GM18498 (cell line): ENCODE data around the gene P2RX5.

Experiments used
- ATAC-seq: cut with Tn5 transposase; IDR thresholded peaks from one replicate; pipeline ENCODE4 v1.9.1; 2021; ENCODE audit warnings: mild to moderate bottlenecking, moderate library complexity; ENCODE audit not compliant: unreplicated experiment

The P2RX5 gene

GRCh38 chr17:3657874-3658783, 37.8 kb downstream of the P2RX5 start:
- no peak for ATAC-seq

GRCh38 chr17:3657588-3657869, 38.4 kb downstream of the P2RX5 start:
- ATAC-seq = no peak

- no peak for ATAC-seq
Measured at GRCh38 chr17:3656755-3657587, 39.0 kb downstream of the P2RX5 start.

GRCh38 chr17:3656353-3656752, 39.6 kb downstream of the P2RX5 start:
- no peak for ATAC-seq

- ATAC-seq = no peak
Measured at GRCh38 chr17:3655766-3656165, 40.2 kb downstream of the P2RX5 start.

- no peak for ATAC-seq
Measured at GRCh38 chr17:3647769-3648555, 48.0 kb downstream of the P2RX5 start.

GRCh38 chr17:3647251-3647650, 48.7 kb downstream of the P2RX5 start:
- no peak for ATAC-seq

GRCh38 chr17:3645310-3645709, 50.6 kb downstream of the P2RX5 start:
- no peak for ATAC-seq

- no peak for ATAC-seq
Measured at GRCh38 chr17:3643889-3644349, 52.0 kb downstream of the P2RX5 start.

- ATAC-seq = no peak
Measured at GRCh38 chr17:3641717-3642486, 54.1 kb downstream of the P2RX5 start.

- ATAC-seq = no peak
Measured at GRCh38 chr17:3641014-3641413, 54.9 kb downstream of the P2RX5 start.

- no peak for ATAC-seq
Measured at GRCh38 chr17:3639981-3640596, 55.9 kb downstream of the P2RX5 start.

- peak; percentile 10 for ATAC-seq
Measured at GRCh38 chr17:3636908-3637373, 59.0 kb downstream of the P2RX5 start.

- peak; percentile 97 for ATAC-seq
Measured at GRCh38 chr17:3636154-3636907, 59.6 kb downstream of the P2RX5 start, which contains the start of the genes CTNS and SHPK. Gene CTNS, plus strand, starts transcription at chr17:3636760. Its CDS starts 3,447 bp downstream, at chr17:3640207. Gene SHPK, minus strand, starts transcription at chr17:3636250. Its CDS starts 31 bp downstream, at chr17:3636219.

- ATAC-seq = no peak
Measured at GRCh38 chr17:3635474-3636153, 60.3 kb downstream of the P2RX5 start.

GRCh38 chr17:3632287-3632686, 63.7 kb downstream of the P2RX5 start:
- ATAC-seq = no peak

- ATAC-seq = no peak
Measured at GRCh38 chr17:3630781-3631180, 65.2 kb downstream of the P2RX5 start.

GRCh38 chr17:3627769-3628167, 68.2 kb downstream of the P2RX5 start:
- no peak for ATAC-seq
